GM10847 (cell line): ENCODE data around the gene MINPP1.

ENCODE experiments used
- POLR2A ChIP-seq: IDR thresholded peaks from 2 replicates; pipeline ENCODE4 v1.6.1; 2011; ENCODE audit not compliant: insufficient read length; ENCODE audit errors: extremely low read depth

Gene MINPP1

GRCh38 chr10:87534173-87534858 lies 29.6 kb downstream of the MINPP1 start:
- no peak for TF ChIP-seq POLR2A

- TF ChIP-seq POLR2A: no peak
Measured at GRCh38 chr10:87538092-87539015, 33.7 kb downstream of the MINPP1 start.

GRCh38 chr10:87541114-87541513 lies 36.4 kb downstream of the MINPP1 start:
- no peak for TF ChIP-seq POLR2A

- TF ChIP-seq POLR2A: no peak
Measured at GRCh38 chr10:87544721-87545120, 40.0 kb downstream of the MINPP1 start.

- TF ChIP-seq POLR2A: no peak
Measured at GRCh38 chr10:87545783-87546182, 41.1 kb downstream of the MINPP1 start.

- TF ChIP-seq POLR2A: no peak
Measured at GRCh38 chr10:87546210-87546609, 41.5 kb downstream of the MINPP1 start.

GRCh38 chr10:87546971-87547413 lies 42.3 kb downstream of the MINPP1 start:
- no peak for TF ChIP-seq POLR2A

GRCh38 chr10:87547734-87548311 lies 43.1 kb downstream of the MINPP1 start:
- TF ChIP-seq POLR2A: no peak

- no peak for TF ChIP-seq POLR2A
Measured at GRCh38 chr10:87550741-87551140, 46.0 kb downstream of the MINPP1 start.

- TF ChIP-seq POLR2A: no peak
Measured at GRCh38 chr10:87551326-87551725, 46.6 kb downstream of the MINPP1 start.

- no peak for TF ChIP-seq POLR2A
Measured at GRCh38 chr10:87552248-87552929, 47.7 kb downstream of the MINPP1 start.

- TF ChIP-seq POLR2A: no peak
Measured at GRCh38 chr10:87557409-87557808, 52.7 kb downstream of the MINPP1 start.

GRCh38 chr10:87558333-87558732 lies 53.6 kb downstream of the MINPP1 start:
- no peak for TF ChIP-seq POLR2A

GRCh38 chr10:87559392-87559791 lies 54.7 kb downstream of the MINPP1 start:
- no peak for TF ChIP-seq POLR2A

- no peak for TF ChIP-seq POLR2A
Measured at GRCh38 chr10:87560495-87561129, 55.9 kb downstream of the MINPP1 start.

- TF ChIP-seq POLR2A: no peak
Measured at GRCh38 chr10:87562750-87563149, 58.1 kb downstream of the MINPP1 start.
